HG02870 (cell line): ENCODE data around the gene RAB3IL1.

ENCODE experiments used
- ATAC-seq: cut with Tn5 transposase; IDR thresholded peaks from one replicate; pipeline ENCODE4 v1.9.1; 2021; ENCODE audit warnings: mild to moderate bottlenecking, moderate library complexity; ENCODE audit not compliant: unreplicated experiment

RAB3IL1 gene

GRCh38 chr11:61905801-61906521 lies 11.4 kb downstream of the RAB3IL1 start:
- no peak for ATAC-seq

- no peak for ATAC-seq
Measured at GRCh38 chr11:61905067-61905696, 12.2 kb downstream of the RAB3IL1 start.

GRCh38 chr11:61904539-61905048 lies 12.8 kb downstream of the RAB3IL1 start:
- ATAC-seq, result no peak

- ATAC-seq, result no peak
Measured at GRCh38 chr11:61903845-61904244, 13.5 kb downstream of the RAB3IL1 start.

GRCh38 chr11:61902313-61902712 lies 15.1 kb downstream of the RAB3IL1 start:
- ATAC-seq, result no peak

GRCh38 chr11:61901397-61901796 lies 16.0 kb downstream of the RAB3IL1 start:
- ATAC-seq, result no peak

- no peak for ATAC-seq
Measured at GRCh38 chr11:61900251-61900650, 17.1 kb downstream of the RAB3IL1 start.

- peak; percentile 59 for ATAC-seq
Measured at GRCh38 chr11:61899146-61899841, 18.1 kb downstream of the RAB3IL1 start.

- no peak for ATAC-seq
Measured at GRCh38 chr11:61898247-61898582, 19.2 kb downstream of the RAB3IL1 start.

- no peak for ATAC-seq
Measured at GRCh38 chr11:61897387-61898246, 19.7 kb downstream of the RAB3IL1 start.

GRCh38 chr11:61896665-61897386 lies 20.5 kb downstream of the RAB3IL1 start:
- ATAC-seq, result no peak

GRCh38 chr11:61895718-61896059 lies 21.7 kb downstream of the RAB3IL1 start:
- ATAC-seq, result no peak

GRCh38 chr11:61895046-61895717 lies 22.2 kb downstream of the RAB3IL1 start:
- no peak for ATAC-seq

- ATAC-seq, result no peak
Measured at GRCh38 chr11:61893981-61894380, 23.4 kb downstream of the RAB3IL1 start.

- no peak for ATAC-seq
Measured at GRCh38 chr11:61892085-61892370, 25.3 kb downstream of the RAB3IL1 start.

- peak; percentile 52 for ATAC-seq
Measured at GRCh38 chr11:61891331-61892084, 25.9 kb downstream of the RAB3IL1 start, which contains the start of gene FADS3. Gene FADS3, minus strand, starts transcription at chr11:61891545. Its CDS starts 164 bp downstream, at chr11:61891381.

- peak; percentile 19 for ATAC-seq
Measured at GRCh38 chr11:61890529-61891330, 26.6 kb downstream of the RAB3IL1 start.

GRCh38 chr11:61889831-61890230 lies 27.5 kb downstream of the RAB3IL1 start:
- no peak for ATAC-seq
